Esophagus muscularis mucosa (tissue), 2 donors: ENCODE results near the gene NCBP1.

Experiments
- POLR2A ChIP-seq: fragments of 450-650 bp; IDR thresholded peaks from one replicate; pipeline ENCODE4 v1.6.1; 2017; ENCODE audit warnings: antibody characterized with exemption, moderate library complexity, mild to moderate bottlenecking, low read depth
- POLR2AphosphoS5 ChIP-seq, 2 donors: sonication (generic); formaldehyde crosslinking; IDR thresholded peaks; one replicate each; pipeline ENCODE4 v1.6.1; 2017; ENCODE audit warnings: antibody characterized with exemption in 2 of 2

- TF ChIP-seq POLR2A: no peak
- TF ChIP-seq POLR2AphosphoS5 (IDR thresholded peaks at IDR 0.05): no peak
Observed at GRCh38 chr9:97617939-97618416, 15.6 kb upstream of the NCBP1 start.
